Measurements from ENCODE around the gene ADAMTS12.

ADAMTS12 gene

DNA sequence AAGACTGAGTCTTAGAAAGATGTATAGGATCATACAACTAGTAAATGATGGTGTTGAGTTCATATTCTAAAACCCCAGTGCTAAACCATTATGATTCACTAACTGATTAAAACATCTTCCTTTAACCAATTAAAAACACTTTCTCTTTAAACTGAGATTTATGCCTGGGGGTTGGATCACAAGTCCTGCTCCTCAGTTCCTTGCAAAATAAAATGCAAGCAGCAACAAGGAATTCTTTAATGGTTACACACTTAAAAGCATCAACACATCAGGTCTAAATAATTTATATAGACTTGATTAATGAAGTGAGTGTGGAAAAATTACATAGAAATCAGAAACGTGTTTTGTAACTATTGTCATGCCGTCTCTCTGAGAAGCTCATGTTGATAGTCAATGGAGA is 261.8 kb downstream of the ADAMTS12 start:
- Histone ChIP-seq H3K27ac (ENCODE audit: low read length) (no peak overlapping the region), H3K9me3 (ENCODE audit: insufficient read depth, low read depth, low read length) (no peaks in the 10 kb centered on the region), H3K4me3 (ENCODE audit: low read length) (no peak overlapping the region), H3K4me1 (ENCODE audit: insufficient read depth, low read length) (0 out of 2 replicates have a peak, but pooled peaks cover 4% of the 10 kb centered on the region), H3K9ac (ENCODE audit: low read depth, low read length) (no peak overlapping the region), H3K27me3 (ENCODE audit: insufficient read depth, low read length) (no peaks in the 10 kb centered on the region), H3K36me3 (ENCODE audit: insufficient read depth, low read depth, low read length) (no peaks in the 10 kb centered on the region)

GRCh38 chr5:33628796-33629195 is 263.0 kb downstream of the ADAMTS12 start:
- Histone ChIP-seq H3K4me3 (ENCODE audit: low read length) (no peak overlapping the region), H3K27me3 (ENCODE audit: insufficient read depth, low read length) (no peaks in the 10 kb centered on the region), H3K4me1 (ENCODE audit: insufficient read depth, low read length) (0 out of 2 replicates have a peak, but pooled peaks cover 4% of the 10 kb centered on the region), H3K27ac (ENCODE audit: low read length) (no peak overlapping the region), H3K9me3 (ENCODE audit: insufficient read depth, low read depth, low read length) (no peaks in the 10 kb centered on the region), H3K36me3 (ENCODE audit: insufficient read depth, low read depth, low read length) (no peaks in the 10 kb centered on the region), H3K9ac (ENCODE audit: low read depth, low read length) (no peak overlapping the region)

DNA sequence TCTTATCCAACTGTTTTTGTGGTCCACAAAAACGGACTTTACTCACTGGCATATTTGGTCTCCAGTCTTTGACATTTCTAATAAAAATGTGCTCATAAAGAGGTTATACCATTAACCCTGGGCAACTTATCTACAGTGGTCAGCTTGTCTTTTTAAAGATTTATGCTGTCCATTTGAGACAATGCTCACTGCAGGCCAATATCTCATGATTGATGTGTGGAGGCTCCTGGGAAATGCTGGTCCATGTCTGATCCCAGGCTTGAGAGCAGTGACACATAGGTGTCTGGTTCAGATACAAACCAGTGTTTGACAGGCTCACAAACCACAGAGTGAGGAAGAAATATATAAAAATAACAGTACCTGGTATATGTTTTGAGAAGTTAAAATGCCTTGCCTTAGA is 270.3 kb downstream of the ADAMTS12 start:
- H3K4me1 ChIP-seq (ENCODE audit: insufficient read depth, low read length): no peaks in the 10 kb centered on the region
- H3K4me3 ChIP-seq (ENCODE audit: low read length): no peak overlapping the region
- H3K27me3 ChIP-seq (ENCODE audit: insufficient read depth, low read length): no peaks in the 10 kb centered on the region
- H3K9me3 ChIP-seq (ENCODE audit: insufficient read depth, low read depth, low read length): no peaks in the 10 kb centered on the region
- H3K27ac ChIP-seq (ENCODE audit: low read length): no peak overlapping the region
- no peaks in the 10 kb centered on the region for H3K36me3 ChIP-seq (ENCODE audit: insufficient read depth, low read depth, low read length)
- H3K9ac ChIP-seq (ENCODE audit: low read depth, low read length): no peak overlapping the region

DNA sequence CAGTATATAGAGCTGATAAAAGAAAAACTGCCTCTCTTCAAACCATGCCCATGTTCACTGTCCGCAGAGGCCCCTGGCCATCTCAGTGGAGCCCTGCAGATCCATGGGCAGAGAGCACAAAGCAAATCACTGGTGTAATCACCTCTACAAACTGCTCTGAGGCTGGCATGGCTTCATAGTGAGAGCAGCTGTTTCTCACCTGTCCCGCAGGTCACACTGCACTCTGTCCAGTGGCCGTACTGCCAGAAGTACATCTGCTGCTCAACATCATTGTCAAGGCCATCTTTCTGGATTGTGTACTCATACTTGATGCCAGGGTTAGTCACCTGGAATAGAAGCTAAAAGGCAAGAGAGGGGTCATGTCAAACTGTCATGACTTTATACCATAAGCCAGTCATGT is 277.8 kb downstream of the ADAMTS12 start:
- H3K9me3 ChIP-seq (ENCODE audit: insufficient read depth, low read depth, low read length): no peaks in the 10 kb centered on the region
- no peaks in the 10 kb centered on the region for H3K27me3 ChIP-seq (ENCODE audit: insufficient read depth, low read length)
- H3K9ac ChIP-seq (ENCODE audit: low read depth, low read length): no peak overlapping the region
- no peak overlapping the region for H3K27ac ChIP-seq (ENCODE audit: low read length)
- H3K4me1 ChIP-seq (ENCODE audit: insufficient read depth, low read length): no peaks in the 10 kb centered on the region; the same call in 1 of the 2 replicates
- H3K36me3 ChIP-seq (ENCODE audit: insufficient read depth, low read depth, low read length): peaks cover 3% of the 10 kb centered on the region; the same call in 1 of the 2 replicates
- no peak overlapping the region for H3K4me3 ChIP-seq (ENCODE audit: low read length)

GRCh38 chr5:33612386-33612785 is 279.4 kb downstream of the ADAMTS12 start:
- no peak overlapping the region for H3K9ac ChIP-seq (ENCODE audit: low read depth, low read length)
- no peaks in the 10 kb centered on the region for H3K9me3 ChIP-seq (ENCODE audit: insufficient read depth, low read depth, low read length)
- peaks cover 4% of the 10 kb centered on the region for H3K4me1 ChIP-seq (ENCODE audit: insufficient read depth, low read length)
- no peaks in the 10 kb centered on the region for H3K27me3 ChIP-seq (ENCODE audit: insufficient read depth, low read length)
- H3K27ac ChIP-seq (ENCODE audit: low read length): no peak overlapping the region
- H3K36me3 ChIP-seq (ENCODE audit: insufficient read depth, low read depth, low read length): peaks cover 3% of the 10 kb centered on the region; the same call in 1 of the 2 replicates
- H3K4me3 ChIP-seq (ENCODE audit: low read length): no peak overlapping the region

DNA sequence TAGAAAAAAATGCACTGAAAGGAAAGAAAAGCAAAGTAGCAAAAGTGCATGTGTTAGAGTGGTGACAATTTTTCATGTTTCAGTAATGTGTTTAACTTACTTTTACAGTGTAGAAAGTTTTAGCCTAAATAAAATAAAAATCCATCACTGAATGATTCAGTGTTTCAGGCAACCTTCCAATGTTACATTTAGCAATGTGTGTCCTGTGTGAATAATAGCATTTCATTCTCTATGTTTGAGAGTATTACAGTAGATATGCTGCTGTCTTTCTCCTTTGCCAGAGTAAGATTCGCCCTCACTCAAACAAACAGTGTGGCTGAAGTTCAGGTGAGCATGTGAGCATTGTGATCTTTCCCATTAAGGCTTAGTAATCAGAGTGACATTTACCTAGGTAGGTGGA is 279.9 kb downstream of the ADAMTS12 start:
- Histone ChIP-seq H3K4me1 (ENCODE audit: insufficient read depth, low read length) (peaks cover 4% of the 10 kb centered on the region), H3K4me3 (ENCODE audit: low read length) (no peak overlapping the region), H3K36me3 (ENCODE audit: insufficient read depth, low read depth, low read length) (peaks cover 3% of the 10 kb centered on the region; the same call in 1 of the 2 replicates), H3K9ac (ENCODE audit: low read depth, low read length) (no peak overlapping the region), H3K9me3 (ENCODE audit: insufficient read depth, low read depth, low read length) (no peaks in the 10 kb centered on the region), H3K27me3 (ENCODE audit: insufficient read depth, low read length) (no peaks in the 10 kb centered on the region), H3K27ac (ENCODE audit: low read length) (no peak overlapping the region)

DNA sequence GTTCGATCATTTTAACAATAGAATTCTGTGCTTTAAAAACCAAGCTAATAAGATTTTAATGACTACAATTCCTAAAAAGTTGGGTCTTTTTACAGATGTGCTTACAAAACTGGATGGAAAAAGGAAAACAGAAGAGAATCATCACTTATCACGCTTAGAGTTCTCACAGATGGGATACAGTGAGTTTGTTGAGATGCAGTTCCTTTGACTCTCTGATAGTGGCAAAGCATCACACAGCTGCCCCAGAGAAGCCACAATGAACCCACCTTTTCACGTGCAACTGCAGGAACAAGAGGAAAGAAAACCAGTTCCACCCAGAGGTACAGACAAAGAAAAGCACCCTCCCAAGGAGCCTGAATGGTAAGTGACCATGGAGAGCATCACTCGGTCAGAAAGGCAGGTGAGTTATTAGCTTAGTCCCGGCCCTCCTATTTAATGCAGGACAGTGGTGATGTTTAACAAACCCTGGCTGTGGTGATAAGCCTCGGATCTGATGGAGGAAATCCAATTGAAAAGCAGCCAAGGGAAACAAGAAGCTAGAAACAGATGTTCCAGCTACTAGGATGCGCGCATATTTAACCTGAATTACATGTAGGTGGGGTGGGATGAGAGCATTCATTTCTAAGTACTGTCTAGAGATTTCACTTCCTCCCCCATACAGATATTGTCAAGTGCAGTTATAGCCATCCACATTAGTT is 283.3 kb downstream of the ADAMTS12 start:
- Histone ChIP-seq H3K36me3 (ENCODE audit: insufficient read depth, low read depth, low read length) (no peaks in the 10 kb centered on the region), H3K27ac (ENCODE audit: low read length) (no peak overlapping the region), H3K4me1 (ENCODE audit: insufficient read depth, low read length) (peaks cover 4% of the 10 kb centered on the region), H3K27me3 (ENCODE audit: insufficient read depth, low read length) (no peaks in the 10 kb centered on the region), H3K9ac (ENCODE audit: low read depth, low read length) (no peak overlapping the region), H3K4me3 (ENCODE audit: low read length) (no peak overlapping the region), H3K9me3 (ENCODE audit: insufficient read depth, low read depth, low read length) (no peaks in the 10 kb centered on the region)

GRCh38 chr5:33604503-33604902 is 287.3 kb downstream of the ADAMTS12 start:
- Histone ChIP-seq H3K27me3 (ENCODE audit: insufficient read depth, low read length) (no peaks in the 10 kb centered on the region), H3K36me3 (ENCODE audit: insufficient read depth, low read depth, low read length) (no peaks in the 10 kb centered on the region), H3K4me1 (ENCODE audit: insufficient read depth, low read length) (peaks cover 12% of the 10 kb centered on the region), H3K4me3 (ENCODE audit: low read length) (no peak overlapping the region), H3K27ac (ENCODE audit: low read length) (no peak overlapping the region), H3K9ac (ENCODE audit: low read depth, low read length) (no peak overlapping the region), H3K9me3 (ENCODE audit: insufficient read depth, low read depth, low read length) (no peaks in the 10 kb centered on the region)

DNA sequence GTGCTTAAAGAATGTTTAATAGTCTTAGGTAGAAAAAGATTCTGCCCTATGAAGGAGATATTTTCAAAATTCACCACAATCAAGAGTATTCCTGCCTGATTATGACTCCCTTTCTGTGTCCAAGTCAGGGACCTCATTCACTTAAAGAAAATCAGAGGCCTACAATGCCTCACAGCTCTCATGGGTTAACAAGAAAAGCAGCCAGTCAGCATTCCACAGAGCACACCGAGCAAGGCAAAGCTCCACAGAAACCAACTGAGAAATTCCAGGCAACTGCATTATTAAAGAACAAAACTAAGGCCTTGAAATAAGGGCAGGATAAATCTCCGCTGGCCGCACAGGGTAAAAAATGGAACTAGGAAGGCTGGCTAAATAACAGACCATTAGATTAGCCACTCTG is 289.9 kb downstream of the ADAMTS12 start:
- no peak overlapping the region for H3K4me3 ChIP-seq (ENCODE audit: low read length)
- H3K27me3 ChIP-seq (ENCODE audit: insufficient read depth, low read length): no peaks in the 10 kb centered on the region
- H3K36me3 ChIP-seq (ENCODE audit: insufficient read depth, low read depth, low read length): no peaks in the 10 kb centered on the region
- no peak overlapping the region for H3K27ac ChIP-seq (ENCODE audit: low read length)
- peaks cover 8% of the 10 kb centered on the region; the same call in 1 of the 2 replicates for H3K4me1 ChIP-seq (ENCODE audit: insufficient read depth, low read length)
- H3K9ac ChIP-seq (ENCODE audit: low read depth, low read length): no peak overlapping the region
- H3K9me3 ChIP-seq (ENCODE audit: insufficient read depth, low read depth, low read length): no peaks in the 10 kb centered on the region

- no peak overlapping the region for H3K9ac ChIP-seq (ENCODE audit: low read depth, low read length)
- H3K4me3 ChIP-seq (ENCODE audit: low read length): no peak overlapping the region
- no peaks in the 10 kb centered on the region for H3K36me3 ChIP-seq (ENCODE audit: insufficient read depth, low read depth, low read length)
- no peak overlapping the region for H3K27ac ChIP-seq (ENCODE audit: low read length)
- no peaks in the 10 kb centered on the region for H3K9me3 ChIP-seq (ENCODE audit: insufficient read depth, low read depth, low read length)
- H3K27me3 ChIP-seq (ENCODE audit: insufficient read depth, low read length): no peaks in the 10 kb centered on the region
- H3K4me1 ChIP-seq (ENCODE audit: insufficient read depth, low read length): no peaks in the 10 kb centered on the region
These were observed 296.5 kb downstream of the ADAMTS12 start for GRCh38 chr5:33595303-33595702.

DNA sequence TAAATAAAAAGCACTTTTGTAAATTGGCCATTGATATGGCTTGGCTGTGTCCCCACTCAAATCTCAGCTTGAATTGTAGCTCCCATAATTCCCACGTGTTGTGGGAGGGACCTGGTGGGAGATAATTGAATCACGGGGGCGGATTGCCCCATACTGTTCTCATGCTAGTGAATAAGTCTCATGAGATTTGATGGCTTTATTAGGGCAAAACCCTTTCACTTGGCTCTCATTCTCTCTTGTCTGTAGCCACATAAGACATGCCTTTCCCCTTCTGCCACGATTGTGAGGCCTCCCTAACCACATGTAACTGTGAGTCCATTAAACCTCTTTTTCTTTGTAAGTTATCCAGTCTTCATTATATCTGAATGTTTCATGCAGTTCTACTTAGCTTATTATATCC is 297.8 kb downstream of the ADAMTS12 start:
- Histone ChIP-seq H3K9ac (ENCODE audit: low read depth, low read length) (no peak overlapping the region), H3K36me3 (ENCODE audit: insufficient read depth, low read depth, low read length) (no peaks in the 10 kb centered on the region), H3K27ac (ENCODE audit: low read length) (no peak overlapping the region), H3K4me3 (ENCODE audit: low read length) (no peak overlapping the region), H3K4me1 (ENCODE audit: insufficient read depth, low read length) (peaks cover 1% of the 10 kb centered on the region; the same call in 1 of the 2 replicates), H3K27me3 (ENCODE audit: insufficient read depth, low read length) (no peaks in the 10 kb centered on the region), H3K9me3 (ENCODE audit: insufficient read depth, low read depth, low read length) (no peaks in the 10 kb centered on the region)

GRCh38 chr5:33592245-33592644 is 299.5 kb downstream of the ADAMTS12 start:
- Histone ChIP-seq H3K4me1 (ENCODE audit: insufficient read depth, low read length) (peaks cover 2% of the 10 kb centered on the region; the same call in 1 of the 2 replicates), H3K27ac (ENCODE audit: low read length) (no peak overlapping the region), H3K36me3 (ENCODE audit: insufficient read depth, low read depth, low read length) (no peaks in the 10 kb centered on the region), H3K4me3 (ENCODE audit: low read length) (no peak overlapping the region), H3K9me3 (ENCODE audit: insufficient read depth, low read depth, low read length) (no peaks in the 10 kb centered on the region), H3K9ac (ENCODE audit: low read depth, low read length) (no peak overlapping the region), H3K27me3 (ENCODE audit: insufficient read depth, low read length) (no peaks in the 10 kb centered on the region)

Measured in iPS-20b (cell line).